ENCODE measurements around the gene COP1. TPM values are rescaled to one million over a fixed set of nuclear protein-coding genes. Genes with fewer than 3 reads are reported as not detected.

The COP1 gene
- polyA plus RNA-seq, 1 donor (not counting 4 experiments of a cell fraction or from before 2014, with no cell fraction given), result 38.9 TPM

DNA sequence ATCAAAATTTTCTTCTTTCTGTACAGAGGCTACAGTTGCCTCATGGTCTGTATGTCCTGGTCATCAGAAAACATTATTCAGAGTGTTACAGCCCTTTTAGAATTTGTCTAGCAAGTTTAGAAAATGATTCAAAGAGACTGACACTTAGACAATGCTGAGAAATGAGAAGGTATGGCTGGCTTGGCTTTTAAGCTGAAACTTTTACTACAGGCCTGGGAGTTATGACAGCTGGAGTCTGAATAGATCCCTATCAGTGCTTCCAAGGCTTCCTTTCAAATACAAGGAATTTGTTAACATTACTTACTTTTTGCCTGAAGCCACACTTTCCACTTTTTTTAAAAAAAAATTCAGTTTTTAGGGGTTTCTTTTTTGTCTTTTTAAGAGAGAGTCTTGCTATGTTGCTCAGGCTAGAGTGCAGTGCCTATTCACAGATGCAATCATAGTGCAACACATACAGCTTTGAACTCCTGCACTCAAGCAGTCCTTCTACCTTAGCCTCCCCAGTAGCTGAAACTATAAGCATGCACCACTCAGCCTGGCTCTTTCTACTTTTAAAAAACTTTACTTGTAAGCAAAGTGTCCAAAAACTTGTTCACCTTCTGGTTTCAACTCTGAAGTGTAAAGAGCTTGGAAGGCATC, 10.5 kb upstream of the COP1 start:
- TF ChIP-seq, protein P1, sequence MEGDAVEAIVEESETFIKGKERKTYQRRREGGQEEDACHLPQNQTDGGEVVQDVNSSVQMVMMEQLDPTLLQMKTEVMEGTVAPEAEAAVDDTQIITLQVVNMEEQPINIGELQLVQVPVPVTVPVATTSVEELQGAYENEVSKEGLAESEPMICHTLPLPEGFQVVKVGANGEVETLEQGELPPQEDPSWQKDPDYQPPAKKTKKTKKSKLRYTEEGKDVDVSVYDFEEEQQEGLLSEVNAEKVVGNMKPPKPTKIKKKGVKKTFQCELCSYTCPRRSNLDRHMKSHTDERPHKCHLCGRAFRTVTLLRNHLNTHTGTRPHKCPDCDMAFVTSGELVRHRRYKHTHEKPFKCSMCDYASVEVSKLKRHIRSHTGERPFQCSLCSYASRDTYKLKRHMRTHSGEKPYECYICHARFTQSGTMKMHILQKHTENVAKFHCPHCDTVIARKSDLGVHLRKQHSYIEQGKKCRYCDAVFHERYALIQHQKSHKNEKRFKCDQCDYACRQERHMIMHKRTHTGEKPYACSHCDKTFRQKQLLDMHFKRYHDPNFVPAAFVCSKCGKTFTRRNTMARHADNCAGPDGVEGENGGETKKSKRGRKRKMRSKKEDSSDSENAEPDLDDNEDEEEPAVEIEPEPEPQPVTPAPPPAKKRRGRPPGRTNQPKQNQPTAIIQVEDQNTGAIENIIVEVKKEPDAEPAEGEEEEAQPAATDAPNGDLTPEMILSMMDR (optimal IDR thresholded peaks at IDR 0.05 in 1 of 3, IDR thresholded peaks at IDR 0.05 in 1 of 3, conservative IDR thresholded peaks at IDR 0.05 in 1 of 3; ENCODE audit: extremely low read depth in 1 of 3, insufficient read depth in 2 of 3, low read length in 3 of 3), result no peak
- TF ChIP-seq EZH2 (IDR thresholded peaks at IDR 0.05; ENCODE audit: low read length), result no peak
- H3K4me3 ChIP-seq (ENCODE audit: control insufficient read depth in 2 of 3, extremely low read depth in 1 of 3, insufficient read depth in 2 of 3, low read depth in 1 of 3, low read length in 3 of 3), result no peak overlapping the region
- no peaks in the 10 kb centered on the region for H3K4me1 ChIP-seq (ENCODE audit: control insufficient read depth, extremely low read depth, insufficient read depth, low read length)
- no peaks in the 10 kb centered on the region for H4K20me1 ChIP-seq (ENCODE audit: control insufficient read depth, extremely low read depth, insufficient read depth, low read length)
- no peaks in the 10 kb centered on the region for H3K79me2 ChIP-seq (ENCODE audit: control insufficient read depth, insufficient read depth, low read length)
- no peak overlapping the region for H3K27ac ChIP-seq (ENCODE audit: control insufficient read depth, insufficient read depth, low read length)
- H3K36me3 ChIP-seq (ENCODE audit: control insufficient read depth in 2 of 2, extremely low read depth in 1 of 2, insufficient read depth in 2 of 2, low read length in 2 of 2), result no peaks in the 10 kb centered on the region
- H2AFZ ChIP-seq (ENCODE audit: control insufficient read depth, low read length), result no peak overlapping the region
- dilution Hi-C loops (cut with MboI; ENCODE audit: extremely low pct_ligation_motif_present, low sequenced_read_pairs), result no loop called here
- H3K4me2 ChIP-seq (ENCODE audit: control insufficient read depth, extremely low read depth, insufficient read depth, low read depth, low read length), result no peak overlapping the region
- H3K27me3 ChIP-seq (ENCODE audit: control insufficient read depth, extremely low read depth, insufficient read depth, low read length), result no peaks in the 10 kb centered on the region
- DNase-seq (ENCODE audit: low read depth, low spot score), result no peak
- no peaks in the 10 kb centered on the region for H3K9me1 ChIP-seq (ENCODE audit: control insufficient read depth, extremely low read depth, insufficient read depth, low read length)
- H3K9ac ChIP-seq (ENCODE audit: control insufficient read depth, extremely low read depth, insufficient read depth, low read length), result no peak overlapping the region
- H3K9me3 ChIP-seq (ENCODE audit: control insufficient read depth, low read depth, low read length), result no peaks in the 10 kb centered on the region
- no peak for FAIRE-seq

DNA sequence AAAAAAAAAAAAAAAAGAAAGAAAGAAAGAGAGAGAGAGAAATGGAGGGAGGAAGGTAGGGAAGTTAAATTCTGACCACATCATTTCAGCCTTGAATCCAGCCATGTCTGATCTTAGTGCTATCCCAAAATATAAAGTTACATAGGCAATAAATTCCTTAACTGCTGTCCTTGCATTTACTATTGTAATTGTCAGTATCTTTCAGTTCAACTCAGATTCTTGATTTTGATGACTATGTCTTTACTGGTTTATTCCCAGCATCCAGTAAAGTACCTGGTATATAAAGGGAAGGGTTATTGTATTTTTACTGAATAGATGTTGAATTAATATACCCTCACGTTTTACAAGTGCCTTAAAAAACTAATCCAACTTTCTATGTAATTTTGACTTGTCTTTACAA, 8.9 kb upstream of the COP1 start:
- H3K36me3 ChIP-seq (ENCODE audit: control insufficient read depth in 2 of 2, extremely low read depth in 1 of 2, insufficient read depth in 2 of 2, low read length in 2 of 2), result no peaks in the 10 kb centered on the region
- DNase-seq (ENCODE audit: low read depth, low spot score) (no peak), FAIRE-seq (no peak)
- dilution Hi-C loops (cut with MboI; ENCODE audit: extremely low pct_ligation_motif_present, low sequenced_read_pairs), result no loop called here
- no peak overlapping the region for H3K27ac ChIP-seq (ENCODE audit: control insufficient read depth, insufficient read depth, low read length)
- H2AFZ ChIP-seq (ENCODE audit: control insufficient read depth, low read length), result no peak overlapping the region
- H4K20me1 ChIP-seq (ENCODE audit: control insufficient read depth, extremely low read depth, insufficient read depth, low read length), result no peaks in the 10 kb centered on the region
- H3K4me3 ChIP-seq (ENCODE audit: control insufficient read depth in 2 of 3, extremely low read depth in 1 of 3, insufficient read depth in 2 of 3, low read depth in 1 of 3, low read length in 3 of 3), result no peak overlapping the region
- no peaks in the 10 kb centered on the region for H3K4me1 ChIP-seq (ENCODE audit: control insufficient read depth, extremely low read depth, insufficient read depth, low read length)
- TF ChIP-seq, protein P1 (optimal IDR thresholded peaks at IDR 0.05 in 1 of 3, IDR thresholded peaks at IDR 0.05 in 1 of 3, conservative IDR thresholded peaks at IDR 0.05 in 1 of 3; ENCODE audit: extremely low read depth in 1 of 3, insufficient read depth in 2 of 3, low read length in 3 of 3), result no peak
- no peak for TF ChIP-seq EZH2 (IDR thresholded peaks at IDR 0.05; ENCODE audit: low read length)
- no peaks in the 10 kb centered on the region for H3K27me3 ChIP-seq (ENCODE audit: control insufficient read depth, extremely low read depth, insufficient read depth, low read length)
- H3K4me2 ChIP-seq (ENCODE audit: control insufficient read depth, extremely low read depth, insufficient read depth, low read depth, low read length), result no peak overlapping the region
- no peaks in the 10 kb centered on the region for H3K9me1 ChIP-seq (ENCODE audit: control insufficient read depth, extremely low read depth, insufficient read depth, low read length)
- no peak overlapping the region for H3K9ac ChIP-seq (ENCODE audit: control insufficient read depth, extremely low read depth, insufficient read depth, low read length)
- no peaks in the 10 kb centered on the region for H3K79me2 ChIP-seq (ENCODE audit: control insufficient read depth, insufficient read depth, low read length)
- H3K9me3 ChIP-seq (ENCODE audit: control insufficient read depth, low read depth, low read length), result no peaks in the 10 kb centered on the region
